Measurements from ENCODE around the gene TXLNG. TPM values are rescaled to one million over a fixed set of nuclear protein-coding genes. Genes with fewer than 3 reads are reported as not detected.
"Not testable (repeated sequence)": the region's sequence is repeated elsewhere in the genome, so short reads cannot be mapped to it uniquely, and the experiment has no call there.

The TXLNG gene
- polyA plus RNA-seq, 1 of the 3 experiments (the other 2 are of a cell fraction): 12.1 TPM

- H3K9me3 ChIP-seq; POLR2A ChIA-PET; H2AFZ ChIP-seq (ENCODE audit: low read depth); DNase-seq; H3F3A ChIP-seq (replicated peaks; ENCODE audit: insufficient read depth); H3K4me2 ChIP-seq; H3K4me1 ChIP-seq (ENCODE audit: control insufficient read depth in 1 of 2, insufficient read depth in 2 of 2, low read depth in 1 of 2, low read length in 1 of 2); H3K27me3 ChIP-seq (ENCODE audit: insufficient read depth); H3K4me3 ChIP-seq (ENCODE audit: low read depth in 2 of 2, low read length in 1 of 2); H3K9ac ChIP-seq; H3K27ac ChIP-seq (ENCODE audit: low read depth in 2 of 2, low read length in 1 of 2); H3K79me2 ChIP-seq (ENCODE audit: insufficient read depth); H4K20me1 ChIP-seq (ENCODE audit: insufficient read depth); H3K9me2 ChIP-seq: not testable (repeated sequence)
- CTCF ChIA-PET: interaction anchor here (1.3 kb wide), 1 partner anchor 21 kb away, joined by 3 read pairs; no protein-coding TSS in a partner anchor
- peaks cover 28 to 38% of the 10 kb centered on the region in 2 experiments for H3K36me3 ChIP-seq (replicated peaks in 1 of 2; ENCODE audit: control insufficient read depth in 1 of 2, insufficient read depth in 2 of 2, low read length in 1 of 2)
- WGBS (ENCODE audit: low lambda C conversion rate): 88% methylated on average over 4 of the region's 4 CpGs
Observed at GRCh38 chrX:16761500-16761899, 24.8 kb upstream of the TXLNG start.

GRCh38 chrX:16762579-16762978, 23.7 kb upstream of the TXLNG start:
- CTCF ChIA-PET: interaction anchor here (1.3 kb wide), 1 partner anchor 22 kb away, joined by 3 read pairs; no protein-coding TSS in a partner anchor
- WGBS (ENCODE audit: low lambda C conversion rate): 100% methylated on average over 1 of the region's 1 CpG
- H3K4me3 ChIP-seq (ENCODE audit: low read depth in 2 of 2, low read length in 1 of 2): no peak overlapping the region
- TF ChIP-seq USF1 (IDR thresholded peaks at IDR 0.05; ENCODE audit: borderline replicate concordance, low read depth): no peak
- no peak for TF ChIP-seq SMC3 (IDR thresholded peaks at IDR 0.05; ENCODE audit: low read depth, low read length)
- no peak for TF ChIP-seq ELF1 (IDR thresholded peaks at IDR 0.05)
- no peak for TF ChIP-seq TAF1 (IDR thresholded peaks at IDR 0.05; ENCODE audit: borderline replicate concordance, low read depth, low read length)
- no peak for TF ChIP-seq NRF1 (IDR thresholded peaks at IDR 0.05; ENCODE audit: low read depth, low read length)
- TF ChIP-seq YY1 (IDR thresholded peaks at IDR 0.05; ENCODE audit: low read depth): no peak
- no peak for TF ChIP-seq MEF2A (IDR thresholded peaks at IDR 0.05; ENCODE audit: borderline replicate concordance, low read depth)
- no peak for TF ChIP-seq POLR2AphosphoS5 (IDR thresholded peaks at IDR 0.05; ENCODE audit: low read depth, low read length)
- no peak for TF ChIP-seq EZH2phosphoT487 (IDR thresholded peaks at IDR 0.05; ENCODE audit: borderline replicate concordance, low read depth)
- no peak for TF ChIP-seq REST (IDR thresholded peaks at IDR 0.05; ENCODE audit: low read depth, low read length)
- TF ChIP-seq RAD21 (IDR thresholded peaks at IDR 0.05; ENCODE audit: low read length): no peak
- TF ChIP-seq GABPA (IDR thresholded peaks at IDR 0.05; ENCODE audit: low read depth): no peak
- TF ChIP-seq JUND (IDR thresholded peaks at IDR 0.05): no peak
- TF ChIP-seq GATA2 (CRISPR knock-in tag; IDR thresholded peaks at IDR 0.05): no peak
- TF ChIP-seq CTCF (IDR thresholded peaks at IDR 0.05): no peak
- no peaks in the 10 kb centered on the region for H3K9me3 ChIP-seq
- POLR2A ChIA-PET: no interaction called here
- no peak for DNase-seq
- H4K20me1 ChIP-seq (ENCODE audit: insufficient read depth): no peaks in the 10 kb centered on the region
- peaks cover 21 to 30% of the 10 kb centered on the region in 2 experiments for H3K36me3 ChIP-seq (replicated peaks in 1 of 2; ENCODE audit: control insufficient read depth in 1 of 2, insufficient read depth in 2 of 2, low read length in 1 of 2)
- H3K9me2 ChIP-seq: no peaks in the 10 kb centered on the region
- no peaks in the 10 kb centered on the region for H3K27me3 ChIP-seq (ENCODE audit: insufficient read depth)
- no peaks in the 10 kb centered on the region for H3K4me1 ChIP-seq (ENCODE audit: control insufficient read depth in 1 of 2, insufficient read depth in 2 of 2, low read depth in 1 of 2, low read length in 1 of 2)
- H3K9ac ChIP-seq: no peak overlapping the region
- no peaks in the 10 kb centered on the region for H3K79me2 ChIP-seq (ENCODE audit: insufficient read depth)
- no peak overlapping the region for H2AFZ ChIP-seq (ENCODE audit: low read depth)
- peaks cover 10% of the 10 kb centered on the region for H3F3A ChIP-seq (replicated peaks; ENCODE audit: insufficient read depth)
- H3K27ac ChIP-seq (ENCODE audit: low read depth in 2 of 2, low read length in 1 of 2): no peak overlapping the region
- H3K4me2 ChIP-seq: no peak overlapping the region
